Left lobe of liver (tissue), 2 donors: ENCODE data around the gene XRCC5. TPM values are rescaled to one million over a fixed set of nuclear protein-coding genes. Genes with fewer than 3 reads are reported as not detected.
"Not testable (repeated sequence)": the region's sequence is repeated elsewhere in the genome, so short reads cannot be mapped to it uniquely, and the experiment has no call there.

Experiments used
- ATAC-seq: fragments of 200-7000 bp; cut with Tn5 transposase; one replicate; pipeline ENCODE4 v1.9.1; 2020; ENCODE audit warnings: mild to moderate bottlenecking, moderate library complexity
- DNase-seq: peaks from one replicate; pipeline ENCODE4 v3.0.0-alpha.2; 2020; ENCODE audit warnings: low spot score
- total RNA-seq: library from RNA; stranded (reverse); gene quantifications from one replicate; pipeline ENCODE4 v1.2.1, GENCODE V29; 2021
- donor health status: DM: no; HTN: no; CAD: no; lungs with moderate emphysema.
- donor health status: DM: no; HTN: yes; CAD: no.

Gene XRCC5
- total RNA-seq, 1 donor from 2014 or later: 101 TPM

- DNase-seq (no peak), ATAC-seq (no peak)
Measured at GRCh38 chr2:216189410-216189809, 80.3 kb downstream of the XRCC5 start.

GRCh38 chr2:216192181-216192580, 83.0 kb downstream of the XRCC5 start:
- no peak for DNase-seq
- ATAC-seq: no peak

GRCh38 chr2:216192931-216193330, 83.8 kb downstream of the XRCC5 start:
- DNase-seq: no peak
- no peak for ATAC-seq

GRCh38 chr2:216194013-216194412, 84.9 kb downstream of the XRCC5 start:
- DNase-seq (no peak), ATAC-seq (no peak)

GRCh38 chr2:216194561-216194960, 85.4 kb downstream of the XRCC5 start:
- DNase-seq (no peak), ATAC-seq (no peak)

GRCh38 chr2:216195565-216196029, 86.4 kb downstream of the XRCC5 start:
- ATAC-seq (no peak), DNase-seq (no peak)

GRCh38 chr2:216201692-216202306, 92.7 kb downstream of the XRCC5 start:
- DNase-seq (no peak), ATAC-seq (no peak)

GRCh38 chr2:216202626-216203250, 93.6 kb downstream of the XRCC5 start:
- ATAC-seq: no peak
- no peak for DNase-seq

GRCh38 chr2:216205486-216205885, 96.3 kb downstream of the XRCC5 start:
- no peak for DNase-seq
- no peak for ATAC-seq

GRCh38 chr2:216206041-216206703, 97.0 kb downstream of the XRCC5 start:
- ATAC-seq (no peak), DNase-seq (no peak)

GRCh38 chr2:216206821-216207220, 97.7 kb downstream of the XRCC5 start:
- ATAC-seq (no peak), DNase-seq (no peak)

- not testable (repeated sequence) for DNase-seq, ATAC-seq
Measured at GRCh38 chr2:216208661-216209060, 99.5 kb downstream of the XRCC5 start.

GRCh38 chr2:216210701-216211540, 101.8 kb downstream of the XRCC5 start:
- no peak for ATAC-seq

GRCh38 chr2:216211614-216212145, 102.5 kb downstream of the XRCC5 start:
- no peak for DNase-seq
- ATAC-seq: no peak

More at GRCh38 chr2:216210701-216211540, 101.8 kb downstream of the XRCC5 start:
- no peak for DNase-seq

GRCh38 chr2:216214768-216215167, 105.6 kb downstream of the XRCC5 start:
- ATAC-seq: no peak
- DNase-seq: no peak

- DNase-seq (no peak), ATAC-seq (peak; percentile 65)
Measured at GRCh38 chr2:216215658-216216390, 106.7 kb downstream of the XRCC5 start.

- DNase-seq (no peak), ATAC-seq (no peak)
Measured at GRCh38 chr2:216216951-216217903, 108.1 kb downstream of the XRCC5 start.

- ATAC-seq (no peak), DNase-seq (no peak)
Measured at GRCh38 chr2:216217904-216218260, 108.7 kb downstream of the XRCC5 start.

- ATAC-seq: no peak
- no peak for DNase-seq
Measured at GRCh38 chr2:216219861-216220260, 110.7 kb downstream of the XRCC5 start.
